Gastroesophageal sphincter (tissue), 4 donors: ENCODE data around the gene PTDSS2. TPM values are rescaled to one million over a fixed set of nuclear protein-coding genes. Genes with fewer than 3 reads are reported as not detected.

ENCODE experiments used
- ATAC-seq: fragments of 150-250 bp; one replicate; pipeline ENCODE4 v1.9.1; 2016; ENCODE audit warnings: mild to moderate bottlenecking, moderate library complexity
- H3K27ac ChIP-seq, 4 donors: fragments of 200-600 bp; sonication (generic) in 3 of 4; 1 replicate in 3 of 4; 2 replicates in 1 of 4; pipeline ENCODE4 v1.5.1; 2016 to 2019
- H3K27me3 ChIP-seq: fragments of 200-600 bp; sonication (generic); one replicate; pipeline ENCODE4 v1.5.1; 2019
- H3K36me3 ChIP-seq, 2 donors: fragments of 200-600 bp; sonication (generic); one replicate each; pipeline ENCODE4 v1.5.1; 2019; ENCODE audit warnings: control low read depth in 1 of 2
- H3K4me1 ChIP-seq, 3 donors: fragments of 200-600 bp; sonication (generic); 1 replicate in 2 of 3; 2 replicates in 1 of 3; pipeline ENCODE4 v1.5.1; 2016 to 2019; ENCODE audit warnings: control low read depth in 2 of 3
- H3K4me3 ChIP-seq, 2 donors: fragments of 200-600 bp; sonication (generic); one replicate each; pipeline ENCODE4 v1.5.1; 2019; ENCODE audit warnings: mild to moderate bottlenecking in 1 of 2, moderate library complexity in 1 of 2
- H3K9me3 ChIP-seq, 3 donors: fragments of 200-600 bp; sonication (generic); one replicate each; pipeline ENCODE4 v1.5.1; 2017 to 2019; ENCODE audit warnings: control low read depth in 2 of 3
- CTCF ChIP-seq, 4 experiments: fragments of 200-600 bp in 2 of 4; fragments of 450-650 bp in 2 of 4; sonication (generic) in 1 of 4; IDR thresholded peaks; one replicate each; pipeline ENCODE4 v1.5.1; 2017 to 2019; ENCODE audit warnings: antibody characterized with exemption in 4 of 4, mild to moderate bottlenecking in 2 of 4, moderate library complexity in 2 of 4
- EP300 ChIP-seq: sonication (generic); formaldehyde crosslinking; IDR thresholded peaks from one replicate; pipeline ENCODE4 v1.6.1; 2017; ENCODE audit warnings: antibody characterized with exemption, mild to moderate bottlenecking
- POLR2A ChIP-seq, 2 donors: fragments of 450-650 bp; IDR thresholded peaks; one replicate each; pipeline ENCODE4 v1.6.1; 2017; ENCODE audit warnings: antibody characterized with exemption in 2 of 2, mild to moderate bottlenecking in 2 of 2, moderate library complexity in 1 of 2
- POLR2AphosphoS5 ChIP-seq: sonication (generic); formaldehyde crosslinking; IDR thresholded peaks from one replicate; pipeline ENCODE4 v1.6.1; 2017; ENCODE audit warnings: antibody characterized with exemption
- WGBS, 2 donors: methylation state at CpG; one replicate each; pipeline ENCODE4 v1.1.5; 2018; ENCODE audit warnings: low coverage in 1 of 2; 5-methylcytosine and 5-hydroxymethylcytosine counted together
- total RNA-seq, 4 donors: library from RNA; depleted of rRNA; stranded (reverse); fragments of >200 nt; gene quantifications; one replicate each; pipeline ENCODE4 v1.1.0, GENCODE V29; 2016

PTDSS2 gene
- total RNA-seq, 4 donors from 2014 or later, result 23.4 to 55.9 (median 43.1) TPM

GRCh38 chr11:504053-504993 is 54.2 kb downstream of the PTDSS2 start:
- Histone ChIP-seq H3K9me3 (no peaks in the 10 kb centered on the region), H3K27me3 (no peaks in the 10 kb centered on the region), H3K27ac (peak overlapping the region; percentile 19 to 99 (median 78)), H3K36me3 (peaks cover 0 to 39% of the 10 kb centered on the region in 2 donors), H3K4me1 (peaks cover 0 to 64% (median 28%) of the 10 kb centered on the region in 3 donors), H3K4me3 (peak overlapping the region; percentile 46 to 95)
- WGBS, 2 donors, result 1 to 12% methylated on average over 9 to 18 of the region's 72 CpGs
- no peak for ATAC-seq
- TF ChIP-seq EP300, result no peak
- no peak for TF ChIP-seq POLR2AphosphoS5
- no peak for TF ChIP-seq POLR2A (IDR thresholded peaks at IDR 0.05)
- TF ChIP-seq CTCF (IDR thresholded peaks at IDR 0.05), result no peak

GRCh38 chr11:504994-505344 is 54.9 kb downstream of the PTDSS2 start:
- TF ChIP-seq CTCF (IDR thresholded peaks at IDR 0.05), result no peak
- TF ChIP-seq EP300, result no peak
- no peak for TF ChIP-seq POLR2AphosphoS5
- no peak for TF ChIP-seq POLR2A (IDR thresholded peaks at IDR 0.05)
- Histone ChIP-seq H3K27ac (peak overlapping the region in 3 of 4 donors; percentile 77 to 99 (median 79)), H3K4me1 (peaks cover 0 to 64% (median 28%) of the 10 kb centered on the region in 3 donors), H3K27me3 (no peaks in the 10 kb centered on the region), H3K9me3 (no peaks in the 10 kb centered on the region), H3K36me3 (peaks cover 0 to 37% of the 10 kb centered on the region in 2 donors), H3K4me3 (peak overlapping the region in 1 of 2 donors; percentile 95)
- ATAC-seq, result no peak
- WGBS, 2 donors, result 67 to 72% methylated on average over 6 of the region's 7 CpGs

GRCh38 chr11:506238-506994 is 56.3 kb downstream of the PTDSS2 start:
- H3K36me3 ChIP-seq, result peaks cover 0 to 36% of the 10 kb centered on the region in 2 donors
- 0 to 5% methylated on average over 4 to 10 of the region's 71 CpGs for WGBS, 2 donors
- peaks cover 0 to 64% (median 28%) of the 10 kb centered on the region in 3 donors for H3K4me1 ChIP-seq
- TF ChIP-seq CTCF (IDR thresholded peaks at IDR 0.05) (peak in 2 of 4 experiments; percentile 6 to 36), POLR2A (IDR thresholded peaks at IDR 0.05) (peak in 1 of 2 donors; percentile 60), POLR2AphosphoS5 (peak; percentile 72), EP300 (peak; percentile 24)
- H3K4me3 ChIP-seq, result peak overlapping the region; percentile 62 to 95
- ATAC-seq, result peak; percentile 88
- peak overlapping the region; percentile 82 to 99 (median 98) for H3K27ac ChIP-seq
- no peaks in the 10 kb centered on the region for H3K9me3 ChIP-seq
- H3K27me3 ChIP-seq, result no peaks in the 10 kb centered on the region

GRCh38 chr11:506995-507726 is 57.1 kb downstream of the PTDSS2 start, which contains the start of gene RNH1:
Gene RNH1 (minus strand): TSS chr11:507242. CDS start chr11:502162, 5,080 bp downstream.
- Histone ChIP-seq H3K27me3 (no peaks in the 10 kb centered on the region), H3K36me3 (peaks cover 0 to 36% of the 10 kb centered on the region in 2 donors), H3K9me3 (no peaks in the 10 kb centered on the region), H3K4me3 (peak within 1 kb of the TSS; percentile 71 to 95), H3K27ac (peak within 1 kb of the TSS; percentile 82 to 99 (median 98)), H3K4me1 (peaks cover 0 to 62% (median 28%) of the 10 kb centered on the region in 3 donors)
- TF ChIP-seq CTCF (IDR thresholded peaks at IDR 0.05), result peak in 1 of 4 experiments; percentile 19
- peak; percentile 54 to 62 for TF ChIP-seq POLR2A (IDR thresholded peaks at IDR 0.05)
- no peak for TF ChIP-seq EP300
- TF ChIP-seq POLR2AphosphoS5, result peak; percentile 28
- WGBS, 2 donors, result no CpG with 5 or more reads among the region's 93 CpGs
- ATAC-seq, result peak; percentile 83
